HepG2 (cell line): ENCODE data around the gene UBE2L6. TPM values are rescaled to one million over a fixed set of nuclear protein-coding genes. Genes with fewer than 3 reads are reported as not detected.

Source experiments
- ATAC-seq: fragments of 200-7000 bp; cut with Tn5 transposase; 3 replicates; pipeline ENCODE4 v1.9.1; 2020; ENCODE audit warnings: mild to moderate bottlenecking, moderate library complexity
- BruUV-seq: library from RNA; stranded (reverse); fragments of 400-500 nt; replicated peaks from 2 replicates; lab custom pipeline; 2021; lab: Mats Ljungman, UMichigan
- CTCF ChIA-PET: fragments of 300-600 bp; formaldehyde crosslinking; extraction: SDS; loops from one replicate; lab custom pipeline; 2021; ENCODE audit warnings: low total read pairs, inconsistent platforms, low intra/inter-chr PET ratio; lab: Yijun Ruan, JAX
- POLR2A ChIA-PET: fragments of 350-600 bp; sonication (Branson Sonifier 250); formaldehyde crosslinking; loops from one replicate; lab custom pipeline; 2020; ENCODE audit warnings: antibody characterized with exemption, inconsistent platforms; lab: Yijun Ruan, JAX
- DNase-seq: peaks from one replicate; pipeline ENCODE4 v3.0.0-alpha.2; 2015; ENCODE audit warnings: low spot score
- FAIRE-seq: peaks from 3 replicates; lab custom pipeline; 2011; peaks lifted over from hg19 to GRCh38; lab: Jason Lieb, UNC
- H2AFZ ChIP-seq: one replicate; pipeline ENCODE4 v1.6.1; 2011; ENCODE audit warnings: low read length, inconsistent platforms
- H3K27ac ChIP-seq: fragments of 300-600 bp; 3 replicates; pipeline ENCODE4 v1.8.0; 2011; ENCODE audit warnings: mixed run types, mild to moderate bottlenecking, mixed read lengths, low read length, inconsistent platforms; ENCODE audit not compliant: insufficient read depth; ENCODE audit errors: extremely low read length
- H3K27me3 ChIP-seq, 2 experiments: fragments of 200-600 bp in 1 of 2; 2 replicates in 1 of 2; 3 replicates in 1 of 2; pipeline versions ENCODE4 v1.6.0 to v1.8.0; 2011; ENCODE audit warnings: low read length in 2 of 2, mild to moderate bottlenecking in 2 of 2, moderate library complexity in 2 of 2, inconsistent platforms in 1 of 2; ENCODE audit not compliant: insufficient read depth in 2 of 2, control insufficient read depth in 1 of 2
- H3K36me3 ChIP-seq, 2 experiments: fragments of 200-600 bp in 1 of 2; replicated peaks in 1 of 2; 2 replicates in 1 of 2; 3 replicates in 1 of 2; pipeline versions ENCODE4 v1.5.1 to v1.8.0; 2011; ENCODE audit warnings: low read length in 2 of 2, inconsistent platforms in 1 of 2; ENCODE audit not compliant: insufficient read depth in 2 of 2, control insufficient read depth in 1 of 2
- H3K4me1 ChIP-seq: 2 replicates; pipeline ENCODE4 v1.5.1; 2012; ENCODE audit warnings: low read length, inconsistent platforms; ENCODE audit not compliant: insufficient read depth
- H3K4me2 ChIP-seq: 2 replicates; pipeline ENCODE4 v1.6.0; 2011; ENCODE audit warnings: low read depth, low read length, inconsistent platforms
- H3K4me3 ChIP-seq, 3 experiments: fragments of 200-600 bp in 1 of 3; sonication (generic), shearing (Covaris generic) in 1 of 3; replicated peaks in 1 of 3; 2 replicates each; pipeline ENCODE4 v1.5.1; 2011 to 2016; ENCODE audit warnings: low read length in 3 of 3, inconsistent platforms in 2 of 3, low read depth in 2 of 3, mild to moderate bottlenecking in 2 of 3, control low read depth in 1 of 3, mixed read lengths in 1 of 3; ENCODE audit not compliant: insufficient read depth in 1 of 3
- H3K79me2 ChIP-seq: one replicate; pipeline ENCODE4 v1.6.1; 2011; ENCODE audit warnings: low read length, inconsistent platforms; ENCODE audit not compliant: insufficient read depth
- H3K9ac ChIP-seq: 2 replicates; pipeline ENCODE4 v1.6.0; 2011; ENCODE audit warnings: mild to moderate bottlenecking, low read depth, low read length, inconsistent platforms; ENCODE audit not compliant: insufficient read depth
- H3K9me3 ChIP-seq: 2 replicates; pipeline ENCODE4 v1.5.1; 2012; ENCODE audit warnings: mild to moderate bottlenecking, low read length
- H4K20me1 ChIP-seq: 2 replicates; pipeline ENCODE4 v1.6.0; 2011; ENCODE audit warnings: inconsistent platforms, mild to moderate bottlenecking, low read length, moderate library complexity; ENCODE audit not compliant: insufficient read depth
- ADNP ChIP-seq: sonication (generic); formaldehyde crosslinking; IDR thresholded peaks from 2 replicates; pipeline ENCODE4 v1.4.0; 2020; ENCODE audit warnings: missing genetic modification reagents
- AFF4 ChIP-seq: sonication (generic); formaldehyde crosslinking; IDR thresholded peaks from 2 replicates; pipeline ENCODE4 v1.4.0; 2020; ENCODE audit warnings: missing genetic modification reagents
- CREB3 ChIP-seq: sonication (generic); formaldehyde crosslinking; IDR thresholded peaks from 2 replicates; pipeline ENCODE4 v1.5.0; 2020; ENCODE audit warnings: missing genetic modification reagents
- EZH2 ChIP-seq: conservative IDR thresholded peaks from 2 replicates; pipeline ENCODE4 v1.6.1; 2012; ENCODE audit warnings: mild to moderate bottlenecking, low read depth, low read length, moderate library complexity
- MAFK ChIP-seq, 2 experiments: IDR thresholded peaks in 1 of 2; conservative IDR thresholded peaks in 1 of 2; 2 replicates each; pipeline ENCODE4 v1.6.1; 2011; ENCODE audit warnings: improper control_type of control experiment in 2 of 2, low read length in 2 of 2
- MXD4 ChIP-seq: IDR thresholded peaks from 2 replicates; pipeline ENCODE4 v1.6.1; 2016; ENCODE audit warnings: mild to moderate bottlenecking, missing biosample characterization, missing genetic modification reagents
- SNRNP70 ChIP-seq: fragments of 200-400 bp; formaldehyde crosslinking; IDR thresholded peaks from 2 replicates; pipeline ENCODE4 v1.6.1; 2017; ENCODE audit warnings: mild to moderate bottlenecking, low read depth, low read length, moderate library complexity
- SSRP1 ChIP-seq: IDR thresholded peaks from 2 replicates; pipeline ENCODE4 v1.6.1; 2016; ENCODE audit warnings: control low read depth
- ZGPAT ChIP-seq: IDR thresholded peaks from 2 replicates; pipeline ENCODE4 v1.6.1; 2016; ENCODE audit warnings: mild to moderate bottlenecking
- ZNF12 ChIP-seq: sonication (generic); formaldehyde crosslinking; IDR thresholded peaks from 2 replicates; pipeline ENCODE4 v1.5.0; 2020; ENCODE audit warnings: missing genetic modification reagents
- ZNF142 ChIP-seq: sonication (generic); formaldehyde crosslinking; IDR thresholded peaks from 2 replicates; pipeline ENCODE4 v1.4.0; 2020; ENCODE audit warnings: missing genetic modification reagents
- WGBS: methylation state at CpG from one replicate; pipeline ENCODE4 v1.1.6; 2017; ENCODE audit warnings: low lambda C conversion rate; 5-methylcytosine and 5-hydroxymethylcytosine counted together
- in situ Hi-C: cut with HindIII; loops from 2 replicates; pipeline ENCODE4 v1.10.0; 2017; ENCODE audit warnings: low pct_unique_long_range_greater_than_20kb; ENCODE audit not compliant: extremely low pct_ligation_motif_present
- intact Hi-C: fragments of 100-400 bp; cut with micrococcal nuclease; formaldehyde crosslinking; loops from one replicate; pipeline ENCODE4 v1.10.0; 2022; ENCODE audit not compliant: unreplicated experiment
- polyA plus RNA-seq, 8 experiments: library from polyadenylated mRNA; depleted of rRNA in 3 of 8; stranded (reverse) in 7 of 8; unstranded in 1 of 8; fragments of >200 nt; fragmentation: Illumina TruSeq in 4 of 8; extraction: Trizol in 4 of 8; gene quantifications; 2 replicates each; pipeline versions ENCODE4 v1.2.1 to v1.2.3, GENCODE V29; 2011 to 2016; ENCODE audit warnings: low read depth in 4 of 8, missing spikeins in 1 of 8, mixed read lengths in 1 of 8; ENCODE audit not compliant: insufficient read depth in 1 of 8
- total RNA-seq, 5 experiments: library from RNA; depleted of rRNA; stranded (reverse); fragments of >200 nt; fragmentation: Illumina TruSeq; extraction: Trizol; gene quantifications; 2 replicates each; pipeline ENCODE4 v1.2.3, GENCODE V29; 2016; ENCODE audit warnings: low read depth in 1 of 5

UBE2L6 gene
- total and polyA plus RNA-seq, 2 of the 13 experiments (the other 11 are each of a cell fraction or from before 2014, with no cell fraction given) = 30.3 to 30.4 TPM

- 41% methylated on average over 2 of the region's 2 CpGs for WGBS
- Histone ChIP-seq H3K79me2 (no peaks in the 10 kb centered on the region), H3K27me3 (peaks cover 0 to 3% of the 10 kb centered on the region in 2 experiments; a peak in 1 of 5 replicates), H3K9me3 (no peaks in the 10 kb centered on the region), H3K4me3 (no peak overlapping the region), H3K4me1 (peaks cover 36% of the 10 kb centered on the region), H2AFZ (no peak overlapping the region), H3K4me2 (no peak overlapping the region), H3K27ac (no peak overlapping the region), H4K20me1 (no peaks in the 10 kb centered on the region), H3K9ac (no peak overlapping the region), H3K36me3 (no peaks in the 10 kb centered on the region)
- ATAC-seq = no peak
- TF ChIP-seq SNRNP70 (no peak), EZH2 (no peak), MXD4 (CRISPR knock-in tag) (no peak), ZNF142 (no peak), MAFK (conservative IDR thresholded peaks at IDR 0.05 in 1 of 2, IDR thresholded peaks at IDR 0.05 in 1 of 2; ENCODE audit: low read length in 2 of 2) (no peak), AFF4 (CRISPR knock-in tag) (no peak), CREB3 (CRISPR knock-in tag) (no peak), ZNF12 (CRISPR knock-in tag) (no peak), SSRP1 (CRISPR knock-in tag) (no peak), ADNP (CRISPR knock-in tag) (no peak), ZGPAT (no peak)
- ChIA-PET CTCF (no interaction called here), POLR2A (interaction anchor here (0.8 kb wide), 1 partner anchor 10 kb away, joined by 4 read pairs; the partner anchor contains the start of gene SERPING1)
- in situ Hi-C loops = no loop called here
- no peak for DNase-seq
- FAIRE-seq = no peak
- no TSS peak for BruUV-seq
- intact Hi-C loops = no loop called here
Observed at GRCh38 chr11:57586711-57587245, 19.3 kb upstream of the UBE2L6 start.
